Measurements from ENCODE around the gene TLCD1.

Gene TLCD1

GRCh38 chr17:28717578-28718332, 8.3 kb downstream of the TLCD1 start, which contains the start of gene RAB34:
RAB34 (minus strand) TSS chr17:28717868; CDS start chr17:28717266, 602 bp downstream.
- Histone ChIP-seq H3K9me3 (ENCODE audit: control insufficient read depth, insufficient read depth, low read length) (no peaks in the 10 kb centered on the region), H3K36me3 (ENCODE audit: insufficient read depth, low read length) (peaks cover 21% of the 10 kb centered on the region), H3K4me1 (ENCODE audit: insufficient read depth, low read length) (peaks cover 23% of the 10 kb centered on the region), H3K9ac (ENCODE audit: low read depth, low read length) (peak within 1 kb of the TSS; percentile 99)

- Histone ChIP-seq H3K36me3 (ENCODE audit: insufficient read depth, low read length) (peaks cover 15% of the 10 kb centered on the region), H3K4me1 (ENCODE audit: insufficient read depth, low read length) (peaks cover 19% of the 10 kb centered on the region), H3K9ac (ENCODE audit: low read depth, low read length) (peak overlapping the region; percentile 92)
Measured at GRCh38 chr17:28716740-28717577, 9.1 kb downstream of the TLCD1 start.

GRCh38 chr17:28715217-28715616, 10.8 kb downstream of the TLCD1 start:
- Histone ChIP-seq H3K9ac (ENCODE audit: low read depth, low read length) (no peak overlapping the region), H3K4me1 (ENCODE audit: insufficient read depth, low read length) (peaks cover 14% of the 10 kb centered on the region), H3K36me3 (ENCODE audit: insufficient read depth, low read length) (peaks cover 1% of the 10 kb centered on the region; the same call in 1 of the 2 replicates), H3K9me3 (ENCODE audit: control insufficient read depth, insufficient read depth, low read length) (no peaks in the 10 kb centered on the region)

More at GRCh38 chr17:28716740-28717577, 9.1 kb downstream of the TLCD1 start:
- H3K9me3 ChIP-seq (ENCODE audit: control insufficient read depth, insufficient read depth, low read length) = no peaks in the 10 kb centered on the region

- no peak overlapping the region for H3K9ac ChIP-seq (ENCODE audit: low read depth, low read length)
- no peaks in the 10 kb centered on the region for H3K9me3 ChIP-seq (ENCODE audit: control insufficient read depth, insufficient read depth, low read length)
- peaks cover 17% of the 10 kb centered on the region for H3K4me1 ChIP-seq (ENCODE audit: insufficient read depth, low read length)
- H3K36me3 ChIP-seq (ENCODE audit: insufficient read depth, low read length) = no peaks in the 10 kb centered on the region; the same call in 1 of the 2 replicates
Measured at GRCh38 chr17:28714281-28714680, 11.8 kb downstream of the TLCD1 start.

GRCh38 chr17:28712705-28713415, 13.2 kb downstream of the TLCD1 start:
- H3K4me1 ChIP-seq (ENCODE audit: insufficient read depth, low read length) = peaks cover 17% of the 10 kb centered on the region
- no peaks in the 10 kb centered on the region; the same call in 1 of the 2 replicates for H3K36me3 ChIP-seq (ENCODE audit: insufficient read depth, low read length)
- H3K9ac ChIP-seq (ENCODE audit: low read depth, low read length) = peak overlapping the region; percentile 74
- H3K9me3 ChIP-seq (ENCODE audit: control insufficient read depth, insufficient read depth, low read length) = no peaks in the 10 kb centered on the region

GRCh38 chr17:28712032-28712704, 13.9 kb downstream of the TLCD1 start:
- H3K4me1 ChIP-seq (ENCODE audit: insufficient read depth, low read length) = peaks cover 17% of the 10 kb centered on the region
- no peaks in the 10 kb centered on the region for H3K9me3 ChIP-seq (ENCODE audit: control insufficient read depth, insufficient read depth, low read length)
- H3K36me3 ChIP-seq (ENCODE audit: insufficient read depth, low read length) = no peaks in the 10 kb centered on the region; the same call in 1 of the 2 replicates
- peak overlapping the region; percentile 74 for H3K9ac ChIP-seq (ENCODE audit: low read depth, low read length)

- no peaks in the 10 kb centered on the region; the same call in 1 of the 2 replicates for H3K36me3 ChIP-seq (ENCODE audit: insufficient read depth, low read length)
- H3K9ac ChIP-seq (ENCODE audit: low read depth, low read length) = peak within 1 kb of the TSS; percentile 86
- no peaks in the 10 kb centered on the region for H3K9me3 ChIP-seq (ENCODE audit: control insufficient read depth, insufficient read depth, low read length)
- peaks cover 17% of the 10 kb centered on the region for H3K4me1 ChIP-seq (ENCODE audit: insufficient read depth, low read length)
Measured at GRCh38 chr17:28711723-28712031, 14.4 kb downstream of the TLCD1 start, which contains the start of gene PROCA1. PROCA1 (minus strand) TSS chr17:28711888; CDS start chr17:28711660, 228 bp downstream.

GRCh38 chr17:28710861-28711722, 14.9 kb downstream of the TLCD1 start:
- Histone ChIP-seq H3K36me3 (ENCODE audit: insufficient read depth, low read length) (no peaks in the 10 kb centered on the region; the same call in 1 of the 2 replicates), H3K9me3 (ENCODE audit: control insufficient read depth, insufficient read depth, low read length) (no peaks in the 10 kb centered on the region), H3K9ac (ENCODE audit: low read depth, low read length) (peak overlapping the region; percentile 86), H3K4me1 (ENCODE audit: insufficient read depth, low read length) (peaks cover 13% of the 10 kb centered on the region)

GRCh38 chr17:28707339-28707720, 18.7 kb downstream of the TLCD1 start:
- H3K9ac ChIP-seq (ENCODE audit: low read depth, low read length) = no peak overlapping the region
- H3K36me3 ChIP-seq (ENCODE audit: insufficient read depth, low read length) = peaks cover 7% of the 10 kb centered on the region
- H3K4me1 ChIP-seq (ENCODE audit: insufficient read depth, low read length) = peaks cover 3% of the 10 kb centered on the region; the same call in 1 of the 2 replicates
- H3K9me3 ChIP-seq (ENCODE audit: control insufficient read depth, insufficient read depth, low read length) = no peaks in the 10 kb centered on the region

GRCh38 chr17:28706471-28707338, 19.3 kb downstream of the TLCD1 start:
- Histone ChIP-seq H3K9me3 (ENCODE audit: control insufficient read depth, insufficient read depth, low read length) (no peaks in the 10 kb centered on the region), H3K9ac (ENCODE audit: low read depth, low read length) (no peak overlapping the region), H3K4me1 (ENCODE audit: insufficient read depth, low read length) (peaks cover 3% of the 10 kb centered on the region; the same call in 1 of the 2 replicates), H3K36me3 (ENCODE audit: insufficient read depth, low read length) (peaks cover 8% of the 10 kb centered on the region)

- H3K36me3 ChIP-seq (ENCODE audit: insufficient read depth, low read length) = peaks cover 8% of the 10 kb centered on the region
- no peaks in the 10 kb centered on the region for H3K9me3 ChIP-seq (ENCODE audit: control insufficient read depth, insufficient read depth, low read length)
- H3K4me1 ChIP-seq (ENCODE audit: insufficient read depth, low read length) = peaks cover 3% of the 10 kb centered on the region; the same call in 1 of the 2 replicates
- no peak overlapping the region for H3K9ac ChIP-seq (ENCODE audit: low read depth, low read length)
Measured at GRCh38 chr17:28705728-28706334, 20.2 kb downstream of the TLCD1 start.

GRCh38 chr17:28705074-28705659, 20.9 kb downstream of the TLCD1 start:
- Histone ChIP-seq H3K4me1 (ENCODE audit: insufficient read depth, low read length) (peaks cover 3% of the 10 kb centered on the region; the same call in 1 of the 2 replicates), H3K36me3 (ENCODE audit: insufficient read depth, low read length) (peaks cover 10% of the 10 kb centered on the region), H3K9me3 (ENCODE audit: control insufficient read depth, insufficient read depth, low read length) (no peaks in the 10 kb centered on the region), H3K9ac (ENCODE audit: low read depth, low read length) (no peak overlapping the region)

Data from ES-I3 (cell line).